PC-3 (cell line): ENCODE results near the gene LBHD1.

ENCODE experiments used
- CTCF ChIP-seq: fragments of 300-600 bp; sonication (generic); conservative IDR thresholded peaks from 2 replicates; pipeline ENCODE4 v1.5.1; 2017; ENCODE audit warnings: antibody characterized with exemption, low read depth, mild to moderate bottlenecking, low read length
- EZH2phosphoT487 ChIP-seq: fragments of 300-600 bp; sonication (generic); IDR thresholded peaks from 2 replicates; pipeline ENCODE4 v1.6.1; 2018; ENCODE audit warnings: mild to moderate bottlenecking, antibody characterized with exemption, low read length, borderline replicate concordance

GRCh38 chr11:62708793-62709192 lies 36.7 kb upstream of the LBHD1 start:
- TF ChIP-seq CTCF (no peak), EZH2phosphoT487 (no peak)
